T-helper 2 cell treated with Interferon-gamma antibody and Interleukin-4, amounts not matched to agents 5 μg/mL and 100 μg/mL, for 36 hours (primary cell): Measurements from ENCODE around the gene PRAMEF15.
"Not testable (repeated sequence)": the region's sequence is repeated elsewhere in the genome, so short reads cannot be mapped to it uniquely, and the experiment has no call there.

Source experiments
- DNase-seq: peaks from one replicate; pipeline ENCODE4 v3.0.0; 2021; ENCODE audit warnings: low spot score
- H3K27ac Mint-ChIP-seq: one replicate; pipeline ENCODE4 v1.8.0; 2021; ENCODE audit warnings: mild to moderate bottlenecking, mixed read lengths
- H3K27me3 Mint-ChIP-seq: one replicate; pipeline ENCODE4 v1.8.0; 2021; ENCODE audit warnings: low read depth, mixed read lengths
- H3K36me3 Mint-ChIP-seq: one replicate; pipeline ENCODE4 v1.8.0; 2021; ENCODE audit warnings: low read depth, mixed read lengths
- H3K4me1 Mint-ChIP-seq: one replicate; pipeline ENCODE4 v1.8.0; 2021; ENCODE audit warnings: low read depth, mixed read lengths
- H3K4me3 Mint-ChIP-seq: one replicate; pipeline ENCODE4 v1.8.0; 2022; ENCODE audit warnings: mild to moderate bottlenecking, moderate library complexity, mixed read lengths
- H3K9me3 Mint-ChIP-seq: one replicate; pipeline ENCODE4 v1.8.0; 2021; ENCODE audit warnings: mixed read lengths

The PRAMEF15 gene

DNA sequence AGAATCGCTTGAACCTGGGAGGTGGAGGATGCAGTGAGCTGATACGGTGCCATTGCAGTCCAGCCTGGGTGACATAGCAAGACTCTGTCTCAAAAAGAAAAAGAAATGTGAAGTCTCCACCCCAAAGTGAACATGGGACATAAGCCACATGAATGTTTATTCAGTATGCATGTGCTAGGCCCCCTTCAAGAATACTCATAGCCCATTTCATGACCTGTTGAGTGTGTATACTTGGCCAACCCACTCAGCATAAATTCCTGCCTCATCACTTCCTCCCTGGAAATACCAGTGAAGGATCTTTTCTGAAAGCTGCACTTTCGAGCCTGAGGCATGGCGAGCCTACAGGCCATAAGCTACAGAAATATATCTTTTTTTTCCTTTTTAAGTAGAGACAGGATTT, 49.5 kb downstream of the PRAMEF15 start:
- H3K9me3 Mint-ChIP-seq, H3K4me1 Mint-ChIP-seq, H3K27me3 Mint-ChIP-seq, H3K36me3 Mint-ChIP-seq, H3K27ac Mint-ChIP-seq, H3K4me3 Mint-ChIP-seq, DNase-seq: not testable (repeated sequence)

GRCh38 chr1:13366536-13366935, 51.2 kb downstream of the PRAMEF15 start:
- not testable (repeated sequence) for H3K27me3 Mint-ChIP-seq, H3K4me1 Mint-ChIP-seq, H3K27ac Mint-ChIP-seq, DNase-seq, H3K4me3 Mint-ChIP-seq, H3K9me3 Mint-ChIP-seq, H3K36me3 Mint-ChIP-seq

DNA sequence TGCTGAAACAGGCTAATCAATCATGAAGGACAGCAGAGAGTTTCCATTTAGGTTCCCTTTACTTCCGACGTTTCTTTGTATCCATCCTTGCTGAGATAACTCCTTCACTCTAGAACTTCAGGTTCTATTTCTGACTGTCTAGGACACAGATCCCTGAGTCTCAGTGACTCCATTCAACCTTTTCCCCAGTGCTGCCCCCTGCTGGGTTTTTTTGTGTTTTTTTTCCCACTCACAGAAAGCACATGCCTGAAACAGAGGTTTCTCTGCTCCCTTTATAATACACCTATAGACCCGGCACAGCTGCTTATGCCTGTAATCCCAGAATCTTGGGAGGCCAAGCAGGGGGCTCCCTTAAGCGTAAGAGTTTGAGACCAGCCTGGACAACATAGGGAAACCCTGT, 53.2 kb downstream of the PRAMEF15 start:
- not testable (repeated sequence) for H3K27me3 Mint-ChIP-seq, H3K9me3 Mint-ChIP-seq

More for the DNA sequence above, 53.2 kb downstream of the PRAMEF15 start:
- not testable (repeated sequence) for H3K27ac Mint-ChIP-seq, H3K4me1 Mint-ChIP-seq, H3K4me3 Mint-ChIP-seq, DNase-seq, H3K36me3 Mint-ChIP-seq
